ENCODE data around the gene PPWD1. TPM values are rescaled to one million over a fixed set of nuclear protein-coding genes. Genes with fewer than 3 reads are reported as not detected.
A peak's percentile ranks its signal among the peaks of the same experiment; 100 is the strongest.

Gene PPWD1
- total RNA-seq, 1 donor from 2014 or later = 77.7 TPM

GRCh38 chr5:65624025-65624570 lies 61.0 kb downstream of the PPWD1 start, which contains the start of gene TRIM23:
TSS of gene TRIM23 (minus strand) at chr5:65624333. CDS start at chr5:65624274, 59 bp downstream.
- DNase-seq = peak; percentile 93

- DNase-seq = peak; percentile 93
These were observed 61.8 kb downstream of the PPWD1 start, which contains the start of the genes SHLD3 and TRAPPC13 for GRCh38 chr5:65624571-65625555. TSS of gene SHLD3 (plus strand) at chr5:65625027. CDS start at chr5:65629588, 4,561 bp downstream. TSS of gene TRAPPC13 (plus strand) at chr5:65625027. CDS start at chr5:65625061, 34 bp downstream.

- no peak for DNase-seq
These were observed 62.6 kb downstream of the PPWD1 start for GRCh38 chr5:65625743-65626142.

- no peak for DNase-seq
These were observed 67.9 kb downstream of the PPWD1 start for GRCh38 chr5:65630981-65631380.

Small RNA genes within 50 kb of the gene (small RNA-seq; reads per million reads assigned to genes)
- gene RNU6-540P (ENCODE audit: low replicate concordance) = not detected

Other genes starting within 250 kb of the PPWD1 start
- gene ADAMTS6, start 81.4 kb upstream of the PPWD1 start, total RNA-seq = 7.0 TPM
- 20.3 TPM for gene CENPK, start 128 bp upstream of the PPWD1 start, total RNA-seq
- 35.0 TPM for gene TRIM23, start 61.0 kb downstream of the PPWD1 start, total RNA-seq
- 4.2 TPM for gene SHLD3, start 61.7 kb downstream of the PPWD1 start, total RNA-seq
- gene TRAPPC13, start 61.7 kb downstream of the PPWD1 start, total RNA-seq = 26.3 TPM
- gene SGTB, start 158.8 kb downstream of the PPWD1 start, total RNA-seq = 7.3 TPM
- gene NLN, start 158.9 kb downstream of the PPWD1 start, total RNA-seq = 16.0 TPM